Fibroblast of pulmonary artery (primary cell): ENCODE measurements around the gene MGAT5.

ENCODE experiments used
- DNase-seq: peaks from one replicate; pipeline ENCODE4 v3.0.0-alpha.2; 2010; ENCODE audit warnings: low read depth
- H3K4me3 ChIP-seq: replicated peaks from 2 replicates; pipeline ENCODE4 v1.5.1; 2011; ENCODE audit warnings: low read depth, mild to moderate bottlenecking, control low read depth, low read length, moderate library complexity
- TF ChIP-seq, protein P1 (sequence below): IDR thresholded peaks from 2 replicates; pipeline ENCODE4 v1.5.1; 2011; ENCODE audit warnings: mild to moderate bottlenecking, control low read depth, low read length, inconsistent platforms; ENCODE audit errors: missing control alignments

The MGAT5 gene

DNA sequence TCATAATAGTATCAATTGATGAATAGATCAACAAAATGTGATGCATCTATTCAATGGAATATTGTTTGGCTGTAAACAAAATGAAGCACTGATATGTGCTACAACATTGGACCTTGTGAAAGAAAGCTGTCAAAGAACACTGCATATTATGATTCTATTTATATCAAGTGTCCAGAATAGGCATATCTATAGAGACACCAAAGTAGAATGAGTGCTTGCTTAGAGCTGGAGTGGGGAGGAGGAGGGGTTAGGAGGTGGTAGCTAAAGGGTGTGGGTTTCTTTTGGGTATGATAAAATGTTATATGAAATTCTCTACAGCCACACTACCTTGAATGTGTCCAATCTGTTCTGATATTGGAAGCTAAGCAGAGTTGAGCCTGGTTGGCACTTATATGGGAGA, 23.0 kb upstream of the MGAT5 start:
- TF ChIP-seq, protein P1, sequence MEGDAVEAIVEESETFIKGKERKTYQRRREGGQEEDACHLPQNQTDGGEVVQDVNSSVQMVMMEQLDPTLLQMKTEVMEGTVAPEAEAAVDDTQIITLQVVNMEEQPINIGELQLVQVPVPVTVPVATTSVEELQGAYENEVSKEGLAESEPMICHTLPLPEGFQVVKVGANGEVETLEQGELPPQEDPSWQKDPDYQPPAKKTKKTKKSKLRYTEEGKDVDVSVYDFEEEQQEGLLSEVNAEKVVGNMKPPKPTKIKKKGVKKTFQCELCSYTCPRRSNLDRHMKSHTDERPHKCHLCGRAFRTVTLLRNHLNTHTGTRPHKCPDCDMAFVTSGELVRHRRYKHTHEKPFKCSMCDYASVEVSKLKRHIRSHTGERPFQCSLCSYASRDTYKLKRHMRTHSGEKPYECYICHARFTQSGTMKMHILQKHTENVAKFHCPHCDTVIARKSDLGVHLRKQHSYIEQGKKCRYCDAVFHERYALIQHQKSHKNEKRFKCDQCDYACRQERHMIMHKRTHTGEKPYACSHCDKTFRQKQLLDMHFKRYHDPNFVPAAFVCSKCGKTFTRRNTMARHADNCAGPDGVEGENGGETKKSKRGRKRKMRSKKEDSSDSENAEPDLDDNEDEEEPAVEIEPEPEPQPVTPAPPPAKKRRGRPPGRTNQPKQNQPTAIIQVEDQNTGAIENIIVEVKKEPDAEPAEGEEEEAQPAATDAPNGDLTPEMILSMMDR = no peak
- no peak for DNase-seq

DNA sequence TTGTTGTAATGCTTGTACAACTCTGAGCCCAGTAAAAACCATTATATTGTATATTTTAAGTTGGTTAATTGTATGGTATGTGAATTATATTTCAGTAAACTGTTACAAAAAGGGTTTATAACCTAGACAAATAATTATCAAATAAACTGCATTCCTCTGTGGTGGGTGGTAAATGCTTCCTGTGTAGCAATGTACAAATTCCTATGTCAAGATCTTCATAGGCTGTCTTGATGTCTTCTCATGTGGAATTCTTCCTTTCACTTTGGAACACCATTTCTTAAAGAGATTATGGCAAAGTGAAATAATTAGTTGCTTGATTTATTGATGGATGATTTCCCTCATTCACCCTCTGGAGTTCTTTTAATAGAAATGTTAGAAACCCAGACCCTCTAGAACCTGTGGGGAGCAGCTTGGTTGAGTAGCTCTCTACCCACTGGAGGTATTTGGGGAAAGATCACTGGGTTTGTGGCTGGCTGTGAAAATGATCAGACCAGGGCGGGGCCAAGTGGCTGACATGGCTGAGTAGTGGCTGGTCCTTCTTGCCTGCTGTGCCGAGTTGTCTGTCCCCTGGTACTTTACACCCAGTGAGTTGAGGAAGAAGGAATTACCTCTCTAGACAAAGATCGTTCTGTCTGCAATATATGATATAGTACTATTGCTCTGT, 22.4 kb upstream of the MGAT5 start:
- TF ChIP-seq, protein P1 = no peak
- peak; percentile 31 for DNase-seq
- no peak overlapping the region for H3K4me3 ChIP-seq

More for the DNA sequence above, 23.0 kb upstream of the MGAT5 start:
- no peak overlapping the region for H3K4me3 ChIP-seq

DNA sequence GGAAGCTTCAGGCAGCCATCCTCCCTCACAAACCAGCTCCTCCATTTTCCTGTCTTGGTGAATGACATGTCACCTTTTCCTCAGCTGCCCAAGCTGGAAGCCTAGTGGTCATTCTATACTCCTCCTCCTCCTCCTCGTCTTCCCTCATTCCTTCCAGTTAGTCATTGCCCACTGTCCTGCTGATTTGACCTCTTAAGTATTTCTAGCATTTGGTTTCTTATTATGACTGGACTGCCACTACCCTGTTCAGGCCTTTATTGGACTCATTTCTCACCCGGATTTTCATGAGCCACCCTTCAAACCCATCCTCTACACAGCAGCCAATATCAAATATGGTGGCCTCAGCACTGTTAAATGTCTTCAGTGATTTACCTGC, 21.9 kb upstream of the MGAT5 start:
- TF ChIP-seq, protein P1 = no peak
- peak; percentile 30 for DNase-seq
- no peak overlapping the region for H3K4me3 ChIP-seq

DNA sequence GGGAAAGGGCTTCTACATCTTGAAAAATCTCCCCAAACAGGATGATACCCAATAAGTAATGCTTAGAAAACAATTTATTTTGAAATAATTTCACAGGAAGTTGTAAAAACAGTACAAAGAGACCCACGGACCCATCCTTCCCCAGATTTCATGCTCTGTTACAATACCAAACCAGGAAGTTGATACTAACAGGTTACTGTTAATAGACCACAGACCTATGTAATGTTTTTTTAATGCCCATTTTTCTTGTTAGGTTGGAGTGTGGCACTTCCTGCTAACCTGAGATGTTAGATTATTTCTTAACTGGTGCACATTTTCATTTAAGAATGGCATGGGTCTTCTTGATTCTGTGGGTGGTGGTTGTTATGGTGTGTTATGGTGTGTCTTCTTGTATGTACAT, 21.4 kb upstream of the MGAT5 start:
- H3K4me3 ChIP-seq = no peak overlapping the region
- TF ChIP-seq, protein P1 = no peak
- DNase-seq = no peak

DNA sequence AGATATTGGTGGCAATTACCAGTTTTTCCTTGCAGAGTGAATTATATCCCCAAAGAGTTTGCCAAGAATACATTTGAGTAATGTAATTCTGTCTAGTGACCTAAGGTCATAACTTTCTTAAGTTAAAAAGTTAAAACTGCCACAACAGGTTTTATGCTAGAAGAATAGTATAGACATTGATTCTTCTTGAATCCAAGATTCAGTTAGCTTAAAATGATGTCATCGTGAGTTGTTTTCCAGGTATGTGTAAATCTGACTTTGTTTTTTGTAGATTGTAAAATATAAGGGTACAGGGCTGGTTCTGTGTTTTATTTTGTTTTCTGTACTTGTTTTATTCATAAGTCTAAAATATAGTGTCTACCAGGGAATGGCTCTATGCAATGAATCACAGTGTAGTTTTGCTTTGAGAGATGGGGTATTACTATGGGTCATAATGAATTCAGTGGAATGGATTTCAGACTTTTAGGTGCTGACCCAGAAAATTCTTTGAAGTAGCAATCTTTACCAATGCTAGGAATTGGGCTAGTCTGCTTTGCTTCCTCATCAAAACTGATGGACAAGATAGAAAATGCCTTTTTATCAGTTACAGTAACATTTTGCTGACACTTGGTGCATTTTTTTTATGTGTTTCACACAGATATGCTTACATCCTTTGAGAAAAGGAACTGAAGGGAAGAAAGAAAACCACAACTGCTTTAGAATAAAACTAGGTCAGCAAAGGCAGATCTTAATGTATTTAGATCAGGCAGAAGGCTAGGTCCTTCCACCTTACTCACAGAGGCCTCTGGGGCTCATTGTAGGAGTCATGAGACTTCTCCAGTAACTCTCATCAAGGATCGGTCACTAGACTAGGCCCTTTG, 20.8 kb upstream of the MGAT5 start:
- no peak overlapping the region for H3K4me3 ChIP-seq
- TF ChIP-seq, protein P1 = no peak
- no peak for DNase-seq

DNA sequence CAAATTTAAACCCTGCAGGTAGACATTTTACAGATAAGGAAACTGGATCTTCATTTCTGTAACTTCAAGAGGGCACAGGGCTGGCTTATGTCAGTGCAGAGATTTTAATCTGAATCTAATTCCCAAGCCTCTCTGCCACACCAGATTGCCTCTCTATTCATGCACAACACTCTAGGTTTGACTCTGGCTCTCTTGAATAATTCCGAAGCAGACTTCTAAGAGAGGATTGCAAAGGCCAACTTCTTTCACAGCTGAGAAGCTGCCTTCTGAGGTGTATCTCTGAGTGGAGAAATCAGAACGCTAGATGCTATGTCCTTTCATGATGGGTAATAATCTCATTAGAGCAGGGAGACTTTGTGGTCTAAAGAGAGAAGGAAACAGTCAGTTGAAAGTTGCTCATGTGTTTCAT, 20.1 kb upstream of the MGAT5 start:
- DNase-seq = no peak
- H3K4me3 ChIP-seq = no peak overlapping the region
- TF ChIP-seq, protein P1 = no peak
